Measurements from ENCODE around the gene PROM2.

PROM2 gene

GRCh38 chr2:95287336-95287735, 13.1 kb downstream of the PROM2 start:
- no peak for DNase-seq

- no peak for DNase-seq
These were observed 13.6 kb downstream of the PROM2 start for GRCh38 chr2:95287806-95288205.

GRCh38 chr2:95289253-95289652, 15.0 kb downstream of the PROM2 start:
- DNase-seq = no peak

- no peak for DNase-seq
These were observed 17.0 kb downstream of the PROM2 start for GRCh38 chr2:95291222-95291621.

- no peak for DNase-seq
These were observed 18.5 kb downstream of the PROM2 start for GRCh38 chr2:95292623-95293260.

GRCh38 chr2:95294579-95295250, 20.5 kb downstream of the PROM2 start:
- DNase-seq = no peak

- no peak for DNase-seq
These were observed 21.1 kb downstream of the PROM2 start for GRCh38 chr2:95295376-95295775.

GRCh38 chr2:95296011-95296410, 21.8 kb downstream of the PROM2 start:
- DNase-seq = peak; percentile 26

GRCh38 chr2:95296880-95297487, 22.7 kb downstream of the PROM2 start, which contains the start of gene KCNIP3:
KCNIP3 (plus strand) TSS chr2:95297347; CDS start chr2:95297439, 92 bp downstream.
- DNase-seq = no peak

GRCh38 chr2:95297639-95298395, 23.6 kb downstream of the PROM2 start:
- no peak for DNase-seq

- no peak for DNase-seq
These were observed 24.4 kb downstream of the PROM2 start for GRCh38 chr2:95298486-95299111.

GRCh38 chr2:95299961-95300360, 25.7 kb downstream of the PROM2 start:
- DNase-seq = no peak

- DNase-seq = no peak
These were observed 26.2 kb downstream of the PROM2 start for GRCh38 chr2:95300450-95300849.

- no peak for DNase-seq
These were observed 26.9 kb downstream of the PROM2 start for GRCh38 chr2:95301186-95301585.

GRCh38 chr2:95301876-95302641, 27.8 kb downstream of the PROM2 start:
- no peak for DNase-seq

GRCh38 chr2:95303191-95303919, 29.1 kb downstream of the PROM2 start:
- DNase-seq = no peak

- DNase-seq = no peak
These were observed 31.3 kb downstream of the PROM2 start for GRCh38 chr2:95305380-95306061.

GRCh38 chr2:95306336-95306895, 32.2 kb downstream of the PROM2 start:
- no peak for DNase-seq

- DNase-seq = no peak
These were observed 32.8 kb downstream of the PROM2 start for GRCh38 chr2:95307036-95307435.

GRCh38 chr2:95307878-95308277, 33.6 kb downstream of the PROM2 start:
- DNase-seq = no peak

Measured in NCI-H446 treated with DMSO at 0.1 percent for 48 hours (cell line).